Right atrium auricular region (tissue), 2 donors: Measurements from ENCODE around the gene GLI2. TPM values are rescaled to one million over a fixed set of nuclear protein-coding genes. Genes with fewer than 3 reads are reported as not detected.

Experiments used
- DNase-seq: peaks from one replicate; pipeline ENCODE4 v3.0.0-alpha.2; 2019; ENCODE audit warnings: low spot score
- H3K27ac ChIP-seq, 2 donors: fragments of 200-600 bp; sonication (generic); 1 replicate in 1 of 2; 2 replicates in 1 of 2; pipeline ENCODE4 v1.5.1; 2016 to 2019
- H3K27me3 ChIP-seq, 2 donors: fragments of 200-600 bp; sonication (generic); one replicate each; pipeline versions ENCODE4 v1.5.1 to v1.6.0; 2017 to 2019
- H3K36me3 ChIP-seq: fragments of 200-600 bp; sonication (generic); one replicate; pipeline ENCODE4 v1.5.1; 2016
- H3K4me1 ChIP-seq, 2 donors: fragments of 200-600 bp; sonication (generic); one replicate each; pipeline versions ENCODE4 v1.5.1 to v1.6.0; 2017 to 2019
- H3K4me3 ChIP-seq, 2 donors: fragments of 200-600 bp; sonication (generic); 1 replicate in 1 of 2; 2 replicates in 1 of 2; pipeline ENCODE4 v1.5.1; 2017 to 2019; ENCODE audit warnings: mild to moderate bottlenecking in 1 of 2, moderate library complexity in 1 of 2
- H3K9me3 ChIP-seq, 2 donors: fragments of 200-600 bp; sonication (generic); one replicate each; pipeline ENCODE4 v1.5.1; 2019
- total RNA-seq, 2 donors: library from RNA; depleted of rRNA; stranded (reverse); fragments of >200 nt; gene quantifications; one replicate each; pipeline ENCODE4 v1.1.0, GENCODE V29; 2016
- TF ChIP-seq, protein P1 (sequence below), 2 donors: fragments of 200-600 bp; sonication (generic); IDR thresholded peaks; one replicate each; pipeline ENCODE4 v1.5.1; 2019; ENCODE audit warnings: antibody characterized with exemption in 2 of 2

GLI2 gene
- total RNA-seq, 2 donors from 2014 or later, result 1.5 to 3.5 TPM

DNA sequence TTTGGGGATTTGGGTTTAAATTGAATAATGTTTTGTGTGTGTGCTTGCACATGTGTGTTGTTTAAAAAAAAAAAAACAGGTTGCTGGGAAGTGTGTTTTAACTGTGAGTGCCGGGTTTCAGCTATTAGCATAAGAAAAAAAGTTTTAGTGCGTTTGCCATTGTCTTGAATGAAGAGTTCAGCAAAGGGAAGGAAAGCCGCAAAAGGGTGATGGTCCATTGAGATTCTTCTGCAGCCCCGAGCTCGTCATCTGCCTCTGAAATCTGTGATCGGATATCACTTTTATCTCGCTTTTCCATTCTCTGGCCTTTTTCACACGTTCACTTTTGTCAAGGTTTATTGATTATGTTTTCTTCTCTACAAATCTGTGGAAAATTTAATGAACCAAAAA lies 4.7 kb downstream of the GLI2 start:
- Histone ChIP-seq H3K9me3 (no peaks in the 10 kb centered on the region), H3K36me3 (no peaks in the 10 kb centered on the region), H3K4me3 (no peak overlapping the region), H3K27me3 (peaks cover 0 to 2% of the 10 kb centered on the region in 2 donors), H3K4me1 (peaks cover 0 to 37% of the 10 kb centered on the region in 2 donors), H3K27ac (no peak overlapping the region)
- peak; percentile 43 for DNase-seq
- TF ChIP-seq, protein P1, sequence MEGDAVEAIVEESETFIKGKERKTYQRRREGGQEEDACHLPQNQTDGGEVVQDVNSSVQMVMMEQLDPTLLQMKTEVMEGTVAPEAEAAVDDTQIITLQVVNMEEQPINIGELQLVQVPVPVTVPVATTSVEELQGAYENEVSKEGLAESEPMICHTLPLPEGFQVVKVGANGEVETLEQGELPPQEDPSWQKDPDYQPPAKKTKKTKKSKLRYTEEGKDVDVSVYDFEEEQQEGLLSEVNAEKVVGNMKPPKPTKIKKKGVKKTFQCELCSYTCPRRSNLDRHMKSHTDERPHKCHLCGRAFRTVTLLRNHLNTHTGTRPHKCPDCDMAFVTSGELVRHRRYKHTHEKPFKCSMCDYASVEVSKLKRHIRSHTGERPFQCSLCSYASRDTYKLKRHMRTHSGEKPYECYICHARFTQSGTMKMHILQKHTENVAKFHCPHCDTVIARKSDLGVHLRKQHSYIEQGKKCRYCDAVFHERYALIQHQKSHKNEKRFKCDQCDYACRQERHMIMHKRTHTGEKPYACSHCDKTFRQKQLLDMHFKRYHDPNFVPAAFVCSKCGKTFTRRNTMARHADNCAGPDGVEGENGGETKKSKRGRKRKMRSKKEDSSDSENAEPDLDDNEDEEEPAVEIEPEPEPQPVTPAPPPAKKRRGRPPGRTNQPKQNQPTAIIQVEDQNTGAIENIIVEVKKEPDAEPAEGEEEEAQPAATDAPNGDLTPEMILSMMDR (IDR thresholded peaks at IDR 0.05), result no peak

DNA sequence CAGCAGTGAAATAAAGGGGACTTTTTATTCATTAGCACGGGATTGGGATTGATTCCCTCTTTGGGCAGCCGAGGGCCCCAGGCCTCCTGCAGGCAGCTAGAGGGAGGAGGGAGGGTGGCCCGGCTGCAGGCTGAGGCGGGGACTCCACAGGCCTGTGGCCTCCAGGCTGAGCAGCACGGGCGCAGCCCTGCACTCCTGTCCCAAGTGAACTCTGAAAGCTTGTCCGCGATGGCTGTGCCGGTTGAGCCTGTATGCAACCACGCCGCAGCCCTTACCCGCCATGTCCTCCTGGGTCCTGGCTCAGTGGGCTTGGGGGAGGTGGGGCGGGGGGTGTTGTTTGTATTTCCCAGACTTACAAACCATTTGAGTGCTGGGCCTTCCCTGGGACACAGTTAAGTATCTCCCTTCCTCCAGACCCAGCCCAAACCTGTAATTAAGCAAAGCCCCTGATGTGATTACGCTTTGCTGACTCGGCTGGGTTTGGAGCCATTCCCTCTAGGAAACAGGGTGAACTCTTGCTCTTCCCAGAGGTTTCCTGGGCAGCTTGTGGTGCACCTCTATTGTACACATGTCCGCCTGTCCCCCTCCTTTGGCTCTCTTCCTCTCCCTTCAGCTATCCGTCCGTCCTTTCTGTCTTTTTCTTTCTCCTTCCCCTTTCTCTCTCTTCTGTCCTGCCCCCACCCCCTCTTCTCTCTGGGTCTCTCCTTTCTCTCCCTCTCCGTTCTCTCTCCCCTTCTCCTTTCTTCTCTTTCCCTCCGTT lies 5.3 kb downstream of the GLI2 start:
- H3K27me3 ChIP-seq, result peaks cover 0 to 2% of the 10 kb centered on the region in 2 donors
- TF ChIP-seq, protein P1 (IDR thresholded peaks at IDR 0.05), result no peak
- DNase-seq, result peak; percentile 59
- no peaks in the 10 kb centered on the region for H3K9me3 ChIP-seq
- peak overlapping the region; percentile 14 to 41 for H3K27ac ChIP-seq
- H3K4me3 ChIP-seq, result peak overlapping the region; percentile 33 to 48
- no peaks in the 10 kb centered on the region for H3K36me3 ChIP-seq
- H3K4me1 ChIP-seq, result peaks cover 0 to 37% of the 10 kb centered on the region in 2 donors

DNA sequence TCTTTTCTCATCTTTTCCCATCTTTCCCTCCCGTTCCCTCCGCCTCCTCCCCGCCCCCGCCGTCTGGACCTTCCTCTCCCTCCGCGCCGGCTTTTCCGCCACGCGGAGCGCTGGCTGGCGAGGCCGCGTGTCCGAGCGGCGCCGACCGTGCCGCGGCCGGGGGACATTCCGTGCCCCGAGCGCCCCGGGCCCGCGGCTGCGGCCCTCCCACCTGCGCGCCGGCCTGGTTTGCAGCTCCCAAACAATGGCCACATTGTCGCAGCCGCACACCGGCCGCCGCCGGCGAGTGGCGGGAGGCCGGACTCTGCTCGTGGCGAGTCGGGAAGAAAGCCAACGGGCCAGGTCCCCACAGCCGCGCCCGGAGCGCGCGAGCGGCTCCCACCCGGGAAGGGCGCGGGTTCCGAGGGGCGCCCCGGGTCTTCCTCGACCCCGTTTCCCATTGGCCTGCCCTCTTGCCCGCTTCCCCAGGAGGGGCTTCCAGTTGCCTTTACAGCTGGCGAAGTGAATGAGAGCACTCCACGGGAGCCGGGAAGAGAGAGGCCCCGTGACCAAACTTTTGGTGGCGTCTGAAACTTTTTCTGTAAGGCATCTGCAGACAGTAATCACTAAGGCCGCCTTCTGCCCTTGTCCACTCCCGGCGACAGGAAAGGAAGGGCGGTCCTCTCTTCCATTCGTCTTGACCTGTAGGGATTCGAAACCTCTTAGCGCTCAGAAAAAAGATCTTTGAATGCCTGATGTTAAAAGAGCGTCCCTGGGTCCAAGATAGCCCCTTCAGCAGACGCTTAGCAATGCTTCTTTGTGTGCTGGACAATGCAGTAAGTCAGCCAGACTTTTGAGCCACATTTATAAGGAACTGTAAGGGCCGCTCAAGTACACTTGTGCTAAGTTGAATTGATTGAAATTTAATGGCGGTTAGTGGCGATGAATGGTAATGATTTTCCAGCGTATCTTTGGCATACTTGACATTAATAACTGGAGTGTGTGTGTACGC lies 6.2 kb downstream of the GLI2 start:
- Histone ChIP-seq H3K27me3 (peaks cover 0 to 2% of the 10 kb centered on the region in 2 donors), H3K4me1 (peaks cover 0 to 27% of the 10 kb centered on the region in 2 donors)
- peak; percentile 59 for DNase-seq

DNA sequence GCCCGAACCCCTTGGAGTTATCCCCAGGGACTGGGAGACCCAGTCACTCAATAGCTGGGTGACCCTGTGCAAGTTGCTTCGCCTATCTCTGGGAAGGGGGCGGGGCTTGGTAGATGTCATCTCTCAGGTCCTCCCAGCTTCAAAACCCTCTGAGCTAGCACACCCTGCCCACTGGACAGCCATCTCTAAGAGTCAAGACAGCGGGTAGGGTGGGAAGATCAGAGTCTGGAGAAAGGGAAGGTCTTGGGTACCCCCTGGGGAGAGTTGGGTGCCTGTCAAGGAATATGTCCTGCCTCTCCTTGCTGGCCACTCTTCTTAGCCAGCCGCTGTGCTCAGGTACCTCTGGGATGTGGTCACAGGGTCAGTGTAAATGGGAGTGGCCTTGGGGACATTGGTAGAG lies 8.0 kb downstream of the GLI2 start:
- Histone ChIP-seq H3K9me3 (no peaks in the 10 kb centered on the region), H3K36me3 (no peaks in the 10 kb centered on the region), H3K27ac (no peak overlapping the region), H3K27me3 (peaks cover 0 to 2% of the 10 kb centered on the region in 2 donors), H3K4me3 (no peak overlapping the region), H3K4me1 (peaks cover 0 to 15% of the 10 kb centered on the region in 2 donors)
- TF ChIP-seq, protein P1 (IDR thresholded peaks at IDR 0.05), result no peak
- DNase-seq, result no peak

More for the DNA sequence above, 6.2 kb downstream of the GLI2 start:
- Histone ChIP-seq H3K27ac (peak overlapping the region; percentile 29 to 41), H3K4me3 (peak overlapping the region; percentile 33 to 48), H3K9me3 (no peaks in the 10 kb centered on the region), H3K36me3 (no peaks in the 10 kb centered on the region)
- TF ChIP-seq, protein P1 (IDR thresholded peaks at IDR 0.05), result no peak

DNA sequence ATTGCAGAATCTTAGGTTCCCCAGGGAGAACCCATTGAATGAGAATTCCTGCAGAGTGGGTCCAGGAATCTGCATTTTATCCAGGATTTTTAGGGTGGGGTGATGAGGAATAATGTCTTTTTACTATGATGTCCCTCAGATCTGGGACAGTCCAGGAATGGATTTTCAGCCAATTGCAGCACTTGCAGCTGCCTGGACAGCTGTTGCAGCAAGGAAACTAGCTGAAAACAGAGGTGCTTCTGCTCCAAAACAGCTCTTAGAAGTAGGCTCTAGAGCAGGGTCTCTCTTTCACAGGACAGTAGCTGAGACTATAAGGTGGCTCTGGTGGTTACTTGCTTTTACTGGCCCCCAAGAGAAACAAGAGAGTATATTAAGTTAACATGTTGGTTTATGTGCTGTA lies 9.1 kb downstream of the GLI2 start:
- H3K27me3 ChIP-seq, result peaks cover 0 to 2% of the 10 kb centered on the region in 2 donors
- no peaks in the 10 kb centered on the region for H3K36me3 ChIP-seq
- no peak overlapping the region for H3K4me3 ChIP-seq
- no peak overlapping the region for H3K27ac ChIP-seq
- TF ChIP-seq, protein P1 (IDR thresholded peaks at IDR 0.05), result no peak
- no peaks in the 10 kb centered on the region for H3K9me3 ChIP-seq
- DNase-seq, result no peak
- H3K4me1 ChIP-seq, result peaks cover 0 to 15% of the 10 kb centered on the region in 2 donors
